ENCODE data around the gene C20orf202.

GRCh38 chr20:1171461-1172093, 31.7 kb upstream of the C20orf202 start:
- no peak for TF ChIP-seq CTCF (IDR thresholded peaks at IDR 0.05)
- no peak for TF ChIP-seq POLR2A (IDR thresholded peaks at IDR 0.05)
